ENCODE data around the gene TOR4A. TPM values are rescaled to one million over a fixed set of nuclear protein-coding genes. Genes with fewer than 3 reads are reported as not detected.

TOR4A gene
- total RNA-seq, 4 donors from 2014 or later, result 3.3 to 9.0 (median 6.6) TPM

DNA sequence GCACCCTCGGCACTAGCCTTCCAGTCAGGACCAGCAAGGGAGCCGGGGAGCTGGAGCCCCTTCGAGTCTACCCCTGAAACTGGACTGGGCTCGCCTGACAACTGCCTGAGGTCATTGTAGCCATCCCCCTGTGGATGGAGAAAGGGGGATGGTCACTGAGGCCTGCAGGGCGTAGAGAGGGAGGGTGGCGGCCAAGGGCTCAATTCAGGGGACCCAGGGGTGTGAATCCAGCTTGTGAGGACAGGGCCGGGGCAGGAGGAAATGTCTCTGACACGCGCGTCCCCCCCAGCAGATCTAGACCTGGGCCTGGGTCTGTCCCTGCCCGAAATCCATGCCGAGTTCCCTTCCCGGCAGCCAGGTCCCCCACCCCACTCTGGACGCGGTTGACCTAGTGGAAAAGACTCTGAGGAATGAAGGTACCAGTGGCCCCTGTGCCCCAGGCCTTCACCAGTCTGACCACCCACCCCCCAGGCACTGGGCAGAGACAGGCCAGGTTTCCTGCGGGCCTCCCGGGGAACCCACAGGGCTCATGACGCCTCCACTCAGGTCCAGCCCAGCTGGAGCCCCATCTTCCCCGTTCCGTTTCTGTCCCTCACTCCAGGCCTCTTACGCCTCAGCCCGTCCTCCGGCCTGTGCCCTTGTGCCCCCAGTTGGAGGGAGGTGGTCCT, 46.0 kb upstream of the TOR4A start:
- TF ChIP-seq, protein P1, sequence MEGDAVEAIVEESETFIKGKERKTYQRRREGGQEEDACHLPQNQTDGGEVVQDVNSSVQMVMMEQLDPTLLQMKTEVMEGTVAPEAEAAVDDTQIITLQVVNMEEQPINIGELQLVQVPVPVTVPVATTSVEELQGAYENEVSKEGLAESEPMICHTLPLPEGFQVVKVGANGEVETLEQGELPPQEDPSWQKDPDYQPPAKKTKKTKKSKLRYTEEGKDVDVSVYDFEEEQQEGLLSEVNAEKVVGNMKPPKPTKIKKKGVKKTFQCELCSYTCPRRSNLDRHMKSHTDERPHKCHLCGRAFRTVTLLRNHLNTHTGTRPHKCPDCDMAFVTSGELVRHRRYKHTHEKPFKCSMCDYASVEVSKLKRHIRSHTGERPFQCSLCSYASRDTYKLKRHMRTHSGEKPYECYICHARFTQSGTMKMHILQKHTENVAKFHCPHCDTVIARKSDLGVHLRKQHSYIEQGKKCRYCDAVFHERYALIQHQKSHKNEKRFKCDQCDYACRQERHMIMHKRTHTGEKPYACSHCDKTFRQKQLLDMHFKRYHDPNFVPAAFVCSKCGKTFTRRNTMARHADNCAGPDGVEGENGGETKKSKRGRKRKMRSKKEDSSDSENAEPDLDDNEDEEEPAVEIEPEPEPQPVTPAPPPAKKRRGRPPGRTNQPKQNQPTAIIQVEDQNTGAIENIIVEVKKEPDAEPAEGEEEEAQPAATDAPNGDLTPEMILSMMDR (IDR thresholded peaks at IDR 0.05; ENCODE audit: low read depth), result no peak

DNA sequence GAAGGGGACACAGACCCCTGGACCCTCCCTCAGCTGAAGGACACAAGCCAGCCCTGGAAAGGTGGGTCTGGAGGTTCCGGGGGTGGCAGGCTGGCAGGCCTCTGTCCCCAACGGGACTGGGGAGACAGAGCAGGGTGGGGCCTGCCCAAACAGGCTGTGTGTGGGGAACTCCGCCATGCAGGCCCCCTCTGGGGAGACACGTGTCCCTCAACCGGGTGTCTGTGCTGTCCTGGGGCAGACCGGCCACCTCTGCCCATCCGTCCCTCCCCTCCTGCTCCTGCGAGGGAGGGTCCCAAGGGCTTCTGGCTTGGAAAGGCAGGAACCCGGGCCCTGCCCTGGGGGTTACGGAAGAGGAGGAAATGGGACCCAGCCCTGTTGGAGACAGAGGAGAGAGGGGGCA, 45.4 kb upstream of the TOR4A start:
- TF ChIP-seq, protein P1 (IDR thresholded peaks at IDR 0.05; ENCODE audit: low read depth), result no peak

DNA sequence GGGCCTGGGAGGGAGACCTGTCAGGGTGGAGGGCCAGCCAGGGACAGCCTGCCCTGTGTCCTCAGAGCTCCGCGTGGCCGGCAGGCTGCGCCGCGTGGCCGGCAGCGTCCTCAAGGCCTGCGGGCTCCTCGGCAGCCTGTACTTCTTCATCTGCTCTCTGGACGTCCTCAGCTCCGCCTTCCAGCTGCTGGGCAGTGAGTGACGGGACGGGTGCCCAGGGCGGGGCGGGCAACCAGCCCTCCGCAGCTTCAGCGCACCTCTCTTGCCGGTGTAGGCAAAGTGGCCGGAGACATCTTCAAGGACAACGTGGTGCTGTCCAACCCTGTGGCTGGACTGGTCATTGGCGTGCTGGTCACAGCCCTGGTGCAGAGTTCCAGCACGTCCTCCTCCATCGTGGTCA, 45.0 kb upstream of the TOR4A start:
- TF ChIP-seq, protein P1 (IDR thresholded peaks at IDR 0.05; ENCODE audit: low read depth), result no peak

DNA sequence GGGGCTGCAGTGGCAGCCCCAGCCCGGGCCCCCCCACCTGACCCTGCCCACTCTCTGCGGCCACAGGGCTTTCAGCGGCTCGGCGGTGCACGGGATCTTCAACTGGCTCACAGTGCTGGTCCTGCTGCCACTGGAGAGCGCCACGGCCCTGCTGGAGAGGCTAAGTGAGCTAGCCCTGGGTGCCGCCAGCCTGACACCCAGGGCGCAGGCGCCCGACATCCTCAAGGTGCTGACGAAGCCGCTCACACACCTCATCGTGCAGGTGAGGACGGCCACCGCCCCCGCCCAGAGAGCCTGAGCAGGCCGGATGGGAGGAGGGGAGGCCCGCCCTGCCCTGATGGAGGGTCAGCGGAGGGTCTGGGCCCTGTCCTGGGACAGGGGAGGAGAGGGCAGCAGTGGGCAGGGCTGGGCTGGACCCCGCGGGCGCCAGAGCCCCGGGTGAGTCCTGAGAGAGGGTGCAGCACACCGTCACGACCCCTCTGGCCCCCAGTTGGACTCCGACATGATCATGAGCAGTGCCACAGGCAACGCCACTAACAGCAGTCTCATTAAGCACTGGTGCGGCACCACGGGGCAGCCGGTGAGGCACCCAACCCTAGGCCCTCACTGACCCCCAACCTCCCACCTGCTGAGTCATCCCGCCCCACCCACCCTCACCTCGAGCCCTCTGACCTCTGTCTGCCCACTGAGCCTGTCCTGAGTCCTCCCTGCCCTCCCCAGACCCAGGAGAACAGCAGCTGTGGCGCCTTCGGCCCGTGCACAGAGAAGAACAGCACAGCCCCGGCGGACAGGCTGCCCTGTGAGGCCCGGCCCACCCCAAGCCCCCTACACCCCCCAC, 44.2 kb upstream of the TOR4A start:
- TF ChIP-seq, protein P1 (IDR thresholded peaks at IDR 0.05; ENCODE audit: low read depth), result no peak

DNA sequence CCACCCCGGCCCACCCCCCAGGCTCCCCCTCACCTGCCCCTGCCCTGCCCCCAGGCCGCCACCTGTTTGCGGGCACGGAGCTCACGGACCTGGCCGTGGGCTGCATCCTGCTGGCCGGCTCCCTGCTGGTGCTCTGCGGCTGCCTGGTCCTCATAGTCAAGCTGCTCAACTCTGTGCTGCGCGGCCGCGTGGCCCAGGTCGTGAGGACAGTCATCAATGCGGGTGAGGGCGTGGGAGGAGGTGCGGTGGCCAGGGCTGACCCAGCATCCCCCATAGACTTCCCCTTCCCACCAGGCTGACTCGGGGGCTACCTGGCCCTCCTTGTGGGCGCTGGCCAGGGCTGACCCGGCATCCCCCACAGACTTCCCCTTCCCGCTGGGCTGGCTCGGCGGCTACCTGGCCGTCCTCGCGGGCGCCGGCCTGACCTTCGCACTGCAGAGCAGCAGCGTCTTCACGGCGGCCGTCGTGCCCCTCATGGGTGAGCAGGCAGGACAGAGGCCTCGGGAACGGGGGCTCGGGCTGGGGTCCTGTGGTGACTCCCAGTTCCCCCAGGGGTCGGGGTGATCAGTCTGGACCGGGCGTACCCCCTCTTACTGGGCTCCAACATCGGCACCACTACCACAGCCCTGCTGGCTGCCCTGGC, 43.4 kb upstream of the TOR4A start:
- TF ChIP-seq, protein P1 (IDR thresholded peaks at IDR 0.05; ENCODE audit: low read depth), result no peak

DNA sequence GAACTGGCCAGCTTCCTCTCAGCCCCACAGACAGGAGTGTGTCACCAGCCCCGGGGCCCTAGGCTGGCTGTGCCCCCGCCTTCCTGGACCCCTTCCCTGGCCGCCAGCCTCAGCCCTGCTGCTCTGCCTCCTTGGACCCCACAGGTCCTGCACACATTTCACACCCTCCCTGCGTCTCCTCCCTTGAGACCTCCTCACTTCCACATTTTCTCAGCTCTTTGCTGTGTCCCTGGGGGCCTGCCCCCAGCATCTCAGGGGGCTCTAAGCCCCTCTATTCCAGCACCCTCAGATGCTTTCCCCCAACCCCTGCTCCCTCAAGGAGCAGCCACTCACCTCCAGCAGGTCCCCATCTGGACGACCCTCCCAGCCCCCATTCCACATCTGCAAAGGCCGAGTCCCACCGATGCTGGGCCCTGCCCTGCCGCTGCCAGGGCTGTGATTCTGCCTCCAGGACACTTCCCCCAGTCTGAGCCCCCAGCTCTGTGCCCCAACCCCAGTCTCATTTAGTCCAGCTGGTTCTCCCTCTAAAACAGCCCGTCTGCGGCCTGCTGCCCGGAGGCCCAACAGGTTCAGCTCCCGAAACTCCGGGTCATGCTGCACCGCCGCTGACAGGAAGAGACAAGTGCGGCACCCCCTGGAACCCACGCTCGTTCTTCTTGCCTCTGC, 42.6 kb upstream of the TOR4A start:
- TF ChIP-seq, protein P1 (IDR thresholded peaks at IDR 0.05; ENCODE audit: low read depth), result no peak
